ENCODE results near the gene EXOSC7.

DNA sequence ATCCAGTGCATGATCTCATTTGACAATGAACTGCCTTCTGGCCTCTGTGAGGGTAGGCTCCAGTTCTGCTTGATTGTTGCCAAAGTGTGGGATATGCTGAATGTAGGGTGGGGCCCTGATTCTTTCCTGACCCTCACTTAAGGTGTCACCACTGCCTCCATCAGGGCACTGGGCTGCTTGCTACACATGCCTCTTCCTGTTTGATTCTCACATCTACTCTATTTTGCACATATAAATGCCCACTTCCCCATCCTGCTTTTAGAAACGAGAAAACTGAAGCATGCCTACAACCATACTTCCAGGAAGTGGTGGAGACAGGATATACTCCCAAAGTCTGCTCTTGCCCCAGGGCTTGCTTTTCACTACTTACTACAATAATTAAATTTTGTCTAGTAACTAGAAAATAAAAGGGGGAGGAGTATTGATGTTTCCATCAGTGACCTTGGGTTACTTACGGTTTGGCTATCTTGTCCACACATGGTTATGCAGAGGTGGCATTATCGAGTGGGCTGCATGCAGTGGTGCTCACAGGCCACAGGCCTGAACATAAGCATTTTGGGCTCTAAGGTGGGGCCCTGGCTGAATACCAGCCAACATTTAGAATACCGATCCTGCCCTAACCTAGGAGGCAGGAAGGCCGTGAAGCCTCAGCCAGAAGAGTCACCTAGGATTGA is 6.8 kb upstream of the EXOSC7 start:
- TF ChIP-seq, protein P1, sequence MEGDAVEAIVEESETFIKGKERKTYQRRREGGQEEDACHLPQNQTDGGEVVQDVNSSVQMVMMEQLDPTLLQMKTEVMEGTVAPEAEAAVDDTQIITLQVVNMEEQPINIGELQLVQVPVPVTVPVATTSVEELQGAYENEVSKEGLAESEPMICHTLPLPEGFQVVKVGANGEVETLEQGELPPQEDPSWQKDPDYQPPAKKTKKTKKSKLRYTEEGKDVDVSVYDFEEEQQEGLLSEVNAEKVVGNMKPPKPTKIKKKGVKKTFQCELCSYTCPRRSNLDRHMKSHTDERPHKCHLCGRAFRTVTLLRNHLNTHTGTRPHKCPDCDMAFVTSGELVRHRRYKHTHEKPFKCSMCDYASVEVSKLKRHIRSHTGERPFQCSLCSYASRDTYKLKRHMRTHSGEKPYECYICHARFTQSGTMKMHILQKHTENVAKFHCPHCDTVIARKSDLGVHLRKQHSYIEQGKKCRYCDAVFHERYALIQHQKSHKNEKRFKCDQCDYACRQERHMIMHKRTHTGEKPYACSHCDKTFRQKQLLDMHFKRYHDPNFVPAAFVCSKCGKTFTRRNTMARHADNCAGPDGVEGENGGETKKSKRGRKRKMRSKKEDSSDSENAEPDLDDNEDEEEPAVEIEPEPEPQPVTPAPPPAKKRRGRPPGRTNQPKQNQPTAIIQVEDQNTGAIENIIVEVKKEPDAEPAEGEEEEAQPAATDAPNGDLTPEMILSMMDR (conservative IDR thresholded peaks at IDR 0.05; ENCODE audit: low read depth, low read length): no peak
- no peak for TF ChIP-seq POLR2A (IDR thresholded peaks at IDR 0.05; ENCODE audit: low read depth, low read length)
- TF ChIP-seq MAFK (IDR thresholded peaks at IDR 0.05; ENCODE audit: low read depth, low read length): no peak
- TF ChIP-seq, protein P2, sequence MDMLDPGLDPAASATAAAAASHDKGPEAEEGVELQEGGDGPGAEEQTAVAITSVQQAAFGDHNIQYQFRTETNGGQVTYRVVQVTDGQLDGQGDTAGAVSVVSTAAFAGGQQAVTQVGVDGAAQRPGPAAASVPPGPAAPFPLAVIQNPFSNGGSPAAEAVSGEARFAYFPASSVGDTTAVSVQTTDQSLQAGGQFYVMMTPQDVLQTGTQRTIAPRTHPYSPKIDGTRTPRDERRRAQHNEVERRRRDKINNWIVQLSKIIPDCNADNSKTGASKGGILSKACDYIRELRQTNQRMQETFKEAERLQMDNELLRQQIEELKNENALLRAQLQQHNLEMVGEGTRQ (IDR thresholded peaks at IDR 0.05; ENCODE audit: low read depth, low read length): no peak
- no peak for TF ChIP-seq RAD21 (IDR thresholded peaks at IDR 0.05; ENCODE audit: low read length)
- TF ChIP-seq RCOR1 (IDR thresholded peaks at IDR 0.05; ENCODE audit: insufficient replicate concordance, low read length): no peak
- no peak for TF ChIP-seq SMC3 (IDR thresholded peaks at IDR 0.05; ENCODE audit: low read depth, low read length)
- TF ChIP-seq, protein P3, sequence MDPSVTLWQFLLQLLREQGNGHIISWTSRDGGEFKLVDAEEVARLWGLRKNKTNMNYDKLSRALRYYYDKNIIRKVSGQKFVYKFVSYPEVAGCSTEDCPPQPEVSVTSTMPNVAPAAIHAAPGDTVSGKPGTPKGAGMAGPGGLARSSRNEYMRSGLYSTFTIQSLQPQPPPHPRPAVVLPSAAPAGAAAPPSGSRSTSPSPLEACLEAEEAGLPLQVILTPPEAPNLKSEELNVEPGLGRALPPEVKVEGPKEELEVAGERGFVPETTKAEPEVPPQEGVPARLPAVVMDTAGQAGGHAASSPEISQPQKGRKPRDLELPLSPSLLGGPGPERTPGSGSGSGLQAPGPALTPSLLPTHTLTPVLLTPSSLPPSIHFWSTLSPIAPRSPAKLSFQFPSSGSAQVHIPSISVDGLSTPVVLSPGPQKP (IDR thresholded peaks at IDR 0.05; ENCODE audit: borderline replicate concordance, low read depth, low read length): no peak
- TF ChIP-seq CEBPB (IDR thresholded peaks at IDR 0.05; ENCODE audit: low read depth, low read length): no peak
- no peak for TF ChIP-seq FOS (IDR thresholded peaks at IDR 0.05; ENCODE audit: low read depth, low read length)
- no peak for TF ChIP-seq MAZ (IDR thresholded peaks at IDR 0.05; ENCODE audit: borderline replicate concordance, low read depth, low read length)
- TF ChIP-seq MXI1 (IDR thresholded peaks at IDR 0.05; ENCODE audit: borderline replicate concordance, low read depth, low read length): no peak

Data from IMR-90 (cell line).